Cerebellar nuclear complex (tissue), 1 donor: ENCODE measurements around the gene CPNE8.

Experiments used
- DNase-seq, 2 experiments: peaks; one replicate each; lab custom pipeline; 2025; lab: John Stamatoyannopoulos, UW

CPNE8 gene

GRCh38 chr12:38905480-38906351 is at the start of gene CPNE8:
TSS of gene CPNE8 (minus strand) at chr12:38905591. CDS start at chr12:38905534, 57 bp downstream.
- DNase-seq: no peak

GRCh38 chr12:38954238-38954873 is 49.0 kb upstream of the CPNE8 start:
- no peak for DNase-seq

GRCh38 chr12:38949363-38949762 is 44.0 kb upstream of the CPNE8 start:
- DNase-seq: no peak

GRCh38 chr12:38934686-38935085 is 29.3 kb upstream of the CPNE8 start:
- DNase-seq: no peak

GRCh38 chr12:38934078-38934584 is 28.7 kb upstream of the CPNE8 start:
- DNase-seq: no peak

DNA sequence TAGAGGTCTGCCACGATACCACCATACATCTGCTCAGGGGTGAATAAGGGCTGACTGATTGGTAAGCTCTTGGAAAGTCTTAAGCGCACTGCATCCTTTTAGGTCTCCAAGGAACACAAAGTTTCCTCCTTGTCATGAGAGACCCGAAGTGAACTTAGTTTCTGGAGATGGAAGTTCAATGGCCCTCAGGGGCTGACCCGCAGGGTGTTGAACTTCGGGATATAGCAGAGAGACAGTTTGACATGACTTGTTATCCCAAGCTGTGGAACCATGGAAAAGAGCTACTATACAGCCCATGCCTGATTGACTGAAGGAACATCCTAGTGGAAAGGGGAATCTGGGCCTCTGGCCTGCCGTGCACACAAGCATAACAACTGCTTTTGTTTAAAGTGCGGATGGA is 26.9 kb upstream of the CPNE8 start:
- no peak for DNase-seq

- DNase-seq: no peak
Measured at GRCh38 chr12:38931461-38931860, 26.1 kb upstream of the CPNE8 start.

GRCh38 chr12:38930990-38931389 is 25.6 kb upstream of the CPNE8 start:
- no peak for DNase-seq

- DNase-seq: no peak
Measured at GRCh38 chr12:38926501-38926900, 21.1 kb upstream of the CPNE8 start.

DNA sequence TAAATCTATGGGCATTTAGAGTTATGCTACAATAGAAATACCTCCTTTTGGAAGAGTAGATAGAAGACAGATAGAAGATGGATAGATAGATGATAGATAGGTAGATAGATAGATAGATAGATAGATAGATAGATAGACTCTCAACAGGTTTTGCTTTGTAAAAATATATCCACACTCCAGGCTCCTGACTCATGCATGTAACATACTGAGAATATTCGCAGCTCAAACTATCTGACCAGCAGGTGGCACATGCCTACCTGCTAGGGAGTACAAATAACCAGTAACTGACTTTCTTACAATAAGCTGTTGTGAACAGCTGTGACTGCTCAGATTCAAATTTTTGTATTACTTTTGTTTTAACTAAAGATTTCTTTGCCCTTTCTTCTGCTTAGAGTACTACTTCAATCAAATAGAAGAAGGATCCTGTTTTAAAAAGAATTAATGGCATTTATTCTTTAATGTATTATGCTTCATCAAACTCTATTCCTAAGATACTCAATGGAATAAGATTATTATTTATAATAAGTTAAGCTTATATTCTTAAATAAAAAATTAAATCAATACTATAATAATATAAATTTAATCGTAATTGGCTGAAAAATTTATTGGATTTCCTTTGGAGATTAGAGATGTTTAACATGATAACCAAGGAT is 15.8 kb upstream of the CPNE8 start:
- DNase-seq: no peak

DNA sequence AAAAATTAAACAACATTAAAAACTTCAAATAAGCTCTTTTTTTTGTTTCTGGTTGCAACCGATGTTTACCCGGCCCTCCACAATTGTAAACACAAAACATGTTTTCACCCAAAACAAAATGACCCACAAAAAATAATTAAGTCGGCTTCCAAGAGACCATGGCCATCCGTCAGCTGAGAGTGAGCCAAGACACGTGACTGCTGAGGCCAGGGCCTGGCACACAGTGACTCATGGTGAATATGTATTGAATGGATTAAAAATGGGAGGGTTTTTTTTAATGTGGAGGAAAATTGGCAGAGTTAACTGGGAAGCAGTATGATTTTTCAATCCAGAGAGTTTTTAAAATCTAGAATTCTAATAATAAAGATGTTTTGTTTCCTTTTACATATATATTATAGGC is 13.8 kb upstream of the CPNE8 start:
- DNase-seq: no peak

DNA sequence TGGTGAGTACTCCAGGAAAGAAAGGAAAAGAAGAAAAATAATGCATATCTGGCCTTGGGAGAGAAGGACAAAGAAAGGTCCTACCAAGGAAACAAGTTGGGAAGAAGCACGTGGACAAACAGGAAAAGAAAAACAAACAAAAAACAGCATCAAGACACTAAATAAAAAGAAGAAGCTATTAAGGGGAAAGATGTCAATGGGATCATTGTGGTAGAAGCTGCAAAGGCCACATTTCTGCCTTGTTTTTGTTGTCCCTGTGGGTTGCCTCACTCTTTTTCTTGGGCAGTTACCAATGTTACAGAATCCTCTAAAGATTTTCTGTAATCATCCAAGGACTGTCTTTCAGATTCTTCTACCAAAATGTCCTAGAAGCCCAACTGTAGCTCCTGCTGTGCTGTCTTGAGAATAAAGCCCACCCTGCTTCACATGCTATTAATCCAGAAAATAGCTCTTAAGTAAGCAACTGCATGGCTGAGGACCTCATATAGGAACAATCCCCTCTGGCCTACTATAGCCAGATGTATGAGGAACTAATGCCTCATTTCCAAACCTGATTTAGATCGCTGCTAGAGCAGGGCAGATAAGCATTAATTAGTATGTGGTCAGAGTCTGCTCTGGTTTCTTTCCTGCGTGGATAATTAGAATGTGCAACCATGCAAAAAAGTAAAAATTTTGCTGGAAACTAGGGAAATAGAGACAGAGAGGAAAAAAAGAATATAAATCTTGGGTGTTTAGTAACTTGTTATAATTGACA is 10.2 kb upstream of the CPNE8 start:
- no peak for DNase-seq

- no peak for DNase-seq
Measured at GRCh38 chr12:38912116-38912515, 6.7 kb upstream of the CPNE8 start.

- no peak for DNase-seq
Measured at GRCh38 chr12:38911611-38912010, 6.2 kb upstream of the CPNE8 start.

DNA sequence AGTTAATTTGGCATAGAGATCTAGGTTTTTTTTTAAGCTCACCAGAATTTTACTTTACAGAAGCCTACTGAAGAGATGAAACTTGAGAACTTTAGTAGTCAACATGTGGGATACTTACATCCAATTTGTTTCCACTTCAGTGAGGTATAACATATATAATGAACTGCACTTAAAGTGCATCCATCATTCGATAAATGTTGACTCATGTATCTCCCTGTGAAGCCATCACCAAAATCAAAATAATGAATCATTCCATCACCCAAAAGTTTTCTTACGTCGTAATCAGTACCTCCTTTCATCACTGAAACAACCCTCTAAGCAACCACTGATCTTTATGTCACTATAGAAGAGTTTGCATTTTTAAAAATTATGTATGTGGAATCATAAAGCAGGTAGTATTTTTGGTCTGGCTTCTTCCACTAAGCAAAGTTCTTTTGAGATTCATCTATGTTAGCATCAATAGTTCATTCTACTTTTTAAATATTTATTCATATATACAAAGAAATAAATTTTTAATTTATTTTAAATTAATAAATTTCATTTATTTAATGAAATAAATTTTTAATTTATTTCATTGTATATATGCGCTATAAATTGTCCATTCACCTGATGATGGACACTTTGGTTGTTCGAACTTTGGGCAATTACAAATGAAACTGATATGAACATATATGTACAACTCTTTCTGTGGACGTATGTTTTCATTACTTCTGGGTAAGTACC is 2.0 kb upstream of the CPNE8 start:
- DNase-seq: no peak

- DNase-seq: no peak
Measured at GRCh38 chr12:38906482-38907200, 1.2 kb upstream of the CPNE8 start.

GRCh38 chr12:38904537-38905479 is 583 bp downstream of the CPNE8 start:
- DNase-seq: no peak

GRCh38 chr12:38903596-38903995 is 1.8 kb downstream of the CPNE8 start:
- no peak for DNase-seq

GRCh38 chr12:38898001-38898684 is 7.2 kb downstream of the CPNE8 start:
- no peak for DNase-seq
